ENCODE data around the gene TMEM212.
"Not testable (repeated sequence)": the region's sequence is repeated elsewhere in the genome, so short reads cannot be mapped to it uniquely, and the experiment has no call there.

The TMEM212 gene

GRCh38 chr3:171835116-171835515, 8.0 kb upstream of the TMEM212 start:
- peak; percentile 28 for DNase-seq

- DNase-seq, result no peak
Observed at GRCh38 chr3:171835613-171836012, 7.5 kb upstream of the TMEM212 start.

GRCh38 chr3:171836855-171837254, 6.3 kb upstream of the TMEM212 start:
- no peak for DNase-seq

- no peak for DNase-seq
Observed at GRCh38 chr3:171837698-171838097, 5.5 kb upstream of the TMEM212 start.

GRCh38 chr3:171838218-171838720, 4.9 kb upstream of the TMEM212 start:
- no peak for DNase-seq

- DNase-seq, result no peak
Observed at GRCh38 chr3:171839270-171839669, 3.9 kb upstream of the TMEM212 start.

GRCh38 chr3:171840445-171840810, 2.7 kb upstream of the TMEM212 start:
- DNase-seq, result no peak

GRCh38 chr3:171840811-171841619, 2.1 kb upstream of the TMEM212 start:
- DNase-seq, result no peak

GRCh38 chr3:171841620-171842000, 1.5 kb upstream of the TMEM212 start:
- DNase-seq, result no peak

GRCh38 chr3:171844873-171845272, 1.7 kb downstream of the TMEM212 start:
- no peak for DNase-seq

- DNase-seq, result no peak
Observed at GRCh38 chr3:171845481-171846284, 2.5 kb downstream of the TMEM212 start.

- DNase-seq, result no peak
Observed at GRCh38 chr3:171846597-171846996, 3.4 kb downstream of the TMEM212 start.

GRCh38 chr3:171847133-171847532, 4.0 kb downstream of the TMEM212 start:
- no peak for DNase-seq

GRCh38 chr3:171847595-171848259, 4.6 kb downstream of the TMEM212 start:
- DNase-seq, result no peak

GRCh38 chr3:171849617-171850319, 6.6 kb downstream of the TMEM212 start:
- DNase-seq, result no peak

- DNase-seq, result no peak
Observed at GRCh38 chr3:171850320-171850959, 7.3 kb downstream of the TMEM212 start.

- DNase-seq, result no peak
Observed at GRCh38 chr3:171850960-171851659, 8.0 kb downstream of the TMEM212 start.

GRCh38 chr3:171851660-171852058, 8.5 kb downstream of the TMEM212 start:
- no peak for DNase-seq

- DNase-seq, result no peak
Observed at GRCh38 chr3:171854649-171855305, 11.6 kb downstream of the TMEM212 start.

GRCh38 chr3:171858770-171859169, 15.6 kb downstream of the TMEM212 start:
- DNase-seq, result not testable (repeated sequence)
